ENCODE data around the gene SH2B3.

The SH2B3 gene

DNA sequence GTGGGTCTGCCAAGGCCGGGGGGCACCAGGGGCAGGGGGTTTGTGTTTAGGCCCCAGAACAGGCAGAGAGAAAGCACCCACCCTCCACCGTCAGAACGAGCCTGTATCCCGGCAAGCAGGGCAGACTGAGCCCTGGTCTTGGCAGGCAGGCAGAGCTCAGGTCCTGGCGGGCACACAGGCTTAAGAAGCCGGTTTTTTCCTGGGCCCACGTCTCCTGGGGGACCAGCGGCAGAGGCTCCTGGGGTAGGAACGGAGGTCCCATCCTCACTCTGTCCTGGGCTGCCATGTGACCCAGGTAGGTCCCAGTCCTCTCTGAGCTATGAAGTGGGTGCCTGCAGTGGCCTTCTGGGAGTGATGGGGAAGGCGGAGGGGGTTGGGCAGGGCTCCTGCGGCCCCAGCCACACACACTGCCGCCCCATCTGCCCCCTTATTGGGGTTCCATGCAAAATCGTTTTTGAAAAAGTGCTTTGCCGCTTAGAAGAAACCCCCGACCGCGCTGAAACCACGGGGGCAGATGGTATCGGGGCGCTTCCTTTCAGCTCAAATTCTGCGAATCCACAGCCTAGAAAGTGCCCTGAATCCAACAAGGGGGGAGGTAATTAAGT lies 24.2 kb downstream of the SH2B3 start:
- peak; percentile 64 for DNase-seq

DNA sequence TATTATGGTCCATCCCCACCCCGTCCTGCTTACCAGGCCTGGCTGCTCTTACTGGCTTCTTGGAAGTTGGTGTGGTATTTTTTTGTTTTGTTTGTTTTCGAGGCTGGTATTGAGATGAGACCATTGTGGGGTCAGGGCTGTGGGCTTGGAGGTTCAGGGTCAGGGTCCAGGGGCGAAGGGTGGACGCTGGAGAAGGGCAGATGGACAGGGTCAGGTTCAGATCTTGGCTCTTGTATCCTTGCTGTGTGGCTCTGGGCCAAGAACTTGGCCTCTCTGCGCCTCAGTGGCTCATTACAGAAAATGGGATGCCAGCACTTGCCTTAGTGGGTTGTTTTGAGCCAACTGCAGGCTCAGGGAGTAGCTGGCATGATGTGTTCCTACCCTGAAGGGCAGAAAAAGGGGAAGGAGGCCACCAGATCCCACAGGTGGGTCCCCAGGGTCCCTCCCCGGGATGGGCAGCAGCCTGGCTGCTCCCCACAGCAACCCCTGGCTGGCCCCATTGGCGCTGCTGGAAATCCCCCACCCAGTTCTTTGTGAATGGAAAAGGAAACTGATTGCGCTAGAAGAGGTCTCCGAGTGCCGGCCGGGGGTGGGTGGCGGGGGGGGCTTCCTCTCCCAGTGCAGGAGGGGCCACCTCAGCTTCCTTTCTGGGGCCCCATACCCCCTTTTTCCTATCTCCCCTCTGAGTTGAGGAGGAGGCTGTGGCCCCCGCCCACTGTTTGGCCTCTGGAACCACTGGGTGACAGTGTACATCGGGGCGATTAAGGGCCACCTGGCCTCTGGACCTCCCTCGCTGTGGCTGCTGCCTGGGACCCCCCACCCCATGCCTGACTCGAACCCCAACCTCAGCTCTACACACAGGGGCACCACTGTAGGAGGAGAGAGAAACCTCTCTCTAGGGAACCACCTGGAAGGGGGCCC lies 25.0 kb downstream of the SH2B3 start:
- peak; percentile 64 for DNase-seq

- no peak for DNase-seq
These were observed 26.0 kb downstream of the SH2B3 start for GRCh38 chr12:111431772-111432171.

GRCh38 chr12:111434049-111434448 lies 28.3 kb downstream of the SH2B3 start:
- DNase-seq: no peak

- peak; percentile 86 for DNase-seq
These were observed 29.1 kb downstream of the SH2B3 start for GRCh38 chr12:111434680-111435338.

- no peak for DNase-seq
These were observed 30.0 kb downstream of the SH2B3 start for GRCh38 chr12:111435661-111436201.

DNA sequence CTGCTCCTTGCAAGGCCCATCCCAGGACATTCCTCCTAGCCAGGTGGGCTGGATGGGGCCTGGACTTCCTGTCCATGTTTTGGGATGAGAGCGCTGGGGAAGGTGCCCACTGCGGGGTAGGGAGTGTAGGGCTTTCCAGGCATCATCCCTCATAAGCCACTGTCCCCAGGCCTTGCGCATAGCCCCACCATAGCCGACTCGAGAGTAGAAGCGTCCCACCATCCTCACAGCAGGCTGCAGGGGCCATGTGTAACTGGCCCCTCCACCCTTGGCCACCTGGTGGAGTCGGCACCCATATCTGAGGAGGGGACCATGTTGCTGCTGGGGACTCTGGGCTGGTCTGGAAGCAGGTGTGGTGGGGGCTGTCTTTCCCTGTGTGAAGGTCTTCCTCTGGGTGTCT lies 30.5 kb downstream of the SH2B3 start:
- no peak for DNase-seq

- no peak for DNase-seq
These were observed 31.1 kb downstream of the SH2B3 start for GRCh38 chr12:111436811-111437210.

DNA sequence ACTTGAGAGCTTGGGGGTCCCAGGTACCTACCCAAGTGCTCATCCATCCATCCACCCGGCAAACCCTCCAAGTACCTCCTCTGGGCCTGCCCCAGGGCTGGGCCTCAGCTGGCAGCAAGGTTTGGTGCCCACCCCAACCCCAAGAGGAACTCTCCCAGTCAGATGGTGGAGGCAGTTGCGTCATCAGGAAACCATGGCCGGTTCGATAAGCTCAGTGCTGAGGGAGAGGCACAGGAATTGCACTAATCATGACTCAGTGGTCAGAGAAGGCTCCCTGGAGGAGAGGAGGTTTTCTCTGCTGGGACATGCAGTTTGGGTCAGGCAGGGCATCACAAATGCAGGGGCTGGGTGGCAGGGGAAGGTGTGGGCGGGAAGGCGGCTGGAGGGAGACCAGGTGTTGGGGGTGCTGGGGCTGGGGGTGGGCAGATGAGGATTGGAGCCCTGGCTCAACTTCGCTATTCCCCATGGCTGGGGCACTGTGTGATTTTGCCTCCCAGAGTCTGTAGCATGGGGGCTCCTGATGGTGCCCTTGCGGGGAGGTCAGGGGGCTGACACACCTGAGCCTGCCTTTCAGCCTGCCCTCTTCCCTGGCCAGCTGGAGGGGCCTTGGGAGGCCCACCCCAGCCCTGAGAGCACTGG lies 32.2 kb downstream of the SH2B3 start:
- no peak for DNase-seq

DNA sequence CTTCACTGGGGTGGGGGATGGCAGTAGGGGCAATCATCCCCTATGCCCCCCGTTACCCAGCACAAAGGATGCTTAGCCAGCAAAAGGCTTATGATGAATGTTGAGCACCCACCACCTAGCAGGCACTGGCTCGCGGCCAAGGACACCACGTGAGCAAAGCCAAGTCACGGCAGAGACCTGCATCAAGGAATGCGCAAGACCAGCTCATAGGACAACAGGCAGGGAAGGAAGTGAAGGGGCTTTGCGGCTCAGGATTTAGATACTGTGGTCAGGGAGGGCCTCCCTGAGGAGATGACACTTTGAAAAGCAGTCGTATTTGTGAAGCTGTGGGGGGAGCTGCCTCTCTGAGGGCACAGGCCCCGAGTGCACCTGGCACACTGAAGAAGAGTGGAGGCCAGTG lies 32.8 kb downstream of the SH2B3 start:
- DNase-seq: peak; percentile 78

DNA sequence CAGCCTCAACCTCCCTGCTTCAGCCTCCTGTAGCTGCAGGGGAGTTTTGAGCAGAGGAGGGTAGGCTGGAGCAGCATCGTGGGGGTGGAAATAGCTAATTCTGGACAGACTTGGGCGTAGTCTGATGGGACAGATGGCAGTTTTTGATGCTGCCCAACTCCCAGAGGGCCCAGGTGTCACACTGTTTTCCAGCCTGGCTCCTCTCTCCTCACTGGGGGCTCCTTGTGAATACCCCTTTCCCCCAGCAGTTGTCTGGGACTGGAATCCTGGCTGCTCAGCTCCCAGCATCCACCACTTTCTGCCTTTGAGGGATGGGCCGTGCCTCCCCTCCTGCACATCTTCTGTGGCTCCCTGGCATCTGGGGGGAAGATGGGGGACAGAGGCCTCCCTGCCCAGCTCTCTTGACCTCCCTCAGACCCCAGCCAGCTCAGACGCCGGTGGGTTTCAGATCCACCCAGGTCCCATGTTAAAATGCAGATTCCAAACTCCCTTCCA lies 34.0 kb downstream of the SH2B3 start:
- DNase-seq: no peak

DNA sequence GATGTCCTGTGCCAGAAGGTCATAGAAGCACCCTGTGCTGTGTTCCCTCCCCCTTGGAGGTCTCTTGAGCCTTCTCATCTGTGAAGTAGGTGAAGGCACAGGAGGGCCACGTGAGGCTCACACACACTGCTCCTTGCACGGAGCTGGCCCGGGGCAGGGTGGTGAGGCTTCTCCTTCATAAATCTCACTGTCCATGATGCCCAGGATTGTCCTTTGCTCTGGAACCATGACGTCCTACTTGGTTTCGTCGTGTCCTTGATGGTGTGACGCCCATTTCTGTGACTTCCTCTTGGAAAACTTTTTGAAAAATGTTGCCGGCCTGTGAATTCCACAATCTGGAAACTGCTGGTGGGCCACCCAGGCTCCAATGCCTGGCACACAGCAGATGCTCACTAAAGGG lies 34.4 kb downstream of the SH2B3 start:
- peak; percentile 9 for DNase-seq

DNA sequence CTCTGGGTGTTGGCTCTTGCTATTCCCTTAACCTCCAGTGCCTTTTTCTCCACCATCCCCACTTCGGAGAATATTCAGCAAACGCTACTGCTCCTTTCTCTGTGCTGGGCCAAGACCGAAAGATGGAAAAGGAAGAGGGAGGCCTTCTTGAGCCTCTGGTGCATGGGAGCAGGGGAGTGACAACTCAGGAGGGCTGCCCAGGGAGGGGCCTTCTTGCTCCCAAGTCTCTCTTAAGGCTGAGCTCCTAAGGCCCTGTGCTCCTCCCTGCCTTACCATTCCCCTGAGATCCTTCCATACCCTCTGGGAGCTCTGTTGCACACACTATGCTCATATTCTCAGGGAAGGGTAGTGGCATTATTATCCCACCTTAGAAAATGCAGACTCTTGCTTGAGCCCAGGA lies 34.9 kb downstream of the SH2B3 start:
- peak; percentile 7 for DNase-seq

GRCh38 chr12:111441107-111441928 lies 35.6 kb downstream of the SH2B3 start:
- peak; percentile 4 for DNase-seq

DNA sequence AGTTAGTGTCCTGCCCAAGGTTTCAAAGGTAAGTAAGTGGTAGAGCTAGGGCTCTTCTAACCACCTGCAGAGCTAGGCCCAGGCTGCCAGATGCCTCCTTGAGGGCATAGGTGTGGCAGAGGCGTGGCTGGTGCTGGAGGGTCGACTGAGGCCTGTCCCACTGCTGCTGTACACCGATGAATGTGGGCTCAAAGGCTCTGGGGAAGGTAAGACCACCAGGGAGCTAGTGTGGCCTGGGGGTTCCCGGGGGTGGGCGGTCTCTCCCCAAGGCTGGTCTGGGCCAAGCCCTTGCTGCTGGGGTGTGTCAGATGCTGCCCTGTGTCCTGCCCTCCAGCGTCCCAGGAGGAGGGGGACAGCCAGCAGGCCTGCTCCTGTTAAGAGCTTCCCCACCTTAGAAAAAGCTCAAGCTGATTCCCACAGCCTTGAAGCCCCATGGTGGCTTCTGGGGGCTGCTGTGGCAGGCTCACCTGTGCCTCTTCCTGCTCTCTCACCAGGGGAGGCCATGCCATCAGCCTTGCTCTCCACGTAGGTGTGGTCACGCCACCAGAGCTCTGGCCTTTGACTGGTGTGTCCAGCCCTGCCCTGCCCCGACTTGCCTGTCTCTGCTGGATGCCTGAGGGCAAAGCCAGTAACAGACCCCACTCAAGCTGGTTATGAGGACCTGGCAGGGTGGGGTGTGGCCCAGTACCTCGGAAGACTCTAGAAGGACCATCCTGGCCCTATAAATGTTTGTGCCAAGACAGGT lies 36.8 kb downstream of the SH2B3 start:
- DNase-seq: peak; percentile 14

DNA sequence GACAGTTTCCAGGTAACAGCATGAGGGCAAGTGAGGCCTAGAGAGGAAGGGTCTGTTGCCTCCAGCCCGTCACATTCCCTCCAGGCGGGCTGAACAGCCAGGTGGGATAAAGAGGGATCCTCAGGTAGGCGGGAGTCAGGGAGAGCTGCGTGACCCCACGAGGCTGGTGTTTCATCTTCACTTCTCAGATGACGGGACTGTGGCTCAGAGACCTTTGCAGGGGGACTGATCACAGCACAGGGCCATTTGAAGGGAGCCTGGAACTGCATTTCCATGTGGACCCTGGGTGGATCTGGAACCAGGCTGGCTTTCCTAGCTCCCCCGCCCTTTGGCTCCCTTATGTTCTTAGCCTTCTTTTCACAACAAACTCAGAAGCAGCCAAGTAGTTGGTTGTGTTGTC lies 37.4 kb downstream of the SH2B3 start:
- peak; percentile 15 for DNase-seq

DNA sequence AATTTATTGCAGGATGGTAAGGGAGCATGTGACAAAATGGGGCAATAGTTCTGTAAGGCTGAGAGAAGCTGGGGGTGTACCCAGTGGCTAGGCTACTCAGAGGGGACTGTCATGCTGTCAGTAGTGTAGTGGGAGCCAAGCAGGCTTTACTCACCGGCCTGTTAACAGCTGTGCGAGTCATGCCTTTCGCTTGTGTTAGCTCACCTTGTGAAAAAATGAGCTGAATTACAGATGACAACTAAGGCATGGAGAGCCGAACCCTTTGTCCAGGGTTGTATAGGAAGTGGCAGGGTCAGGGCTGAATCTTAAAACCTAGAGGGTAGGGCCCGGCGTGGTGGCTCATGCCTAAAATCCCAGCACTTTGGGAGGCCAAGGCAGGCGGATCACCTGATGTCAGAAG lies 37.9 kb downstream of the SH2B3 start:
- peak; percentile 37 for DNase-seq

- DNase-seq: no peak
These were observed 38.7 kb downstream of the SH2B3 start for GRCh38 chr12:111444314-111444924.

DNA sequence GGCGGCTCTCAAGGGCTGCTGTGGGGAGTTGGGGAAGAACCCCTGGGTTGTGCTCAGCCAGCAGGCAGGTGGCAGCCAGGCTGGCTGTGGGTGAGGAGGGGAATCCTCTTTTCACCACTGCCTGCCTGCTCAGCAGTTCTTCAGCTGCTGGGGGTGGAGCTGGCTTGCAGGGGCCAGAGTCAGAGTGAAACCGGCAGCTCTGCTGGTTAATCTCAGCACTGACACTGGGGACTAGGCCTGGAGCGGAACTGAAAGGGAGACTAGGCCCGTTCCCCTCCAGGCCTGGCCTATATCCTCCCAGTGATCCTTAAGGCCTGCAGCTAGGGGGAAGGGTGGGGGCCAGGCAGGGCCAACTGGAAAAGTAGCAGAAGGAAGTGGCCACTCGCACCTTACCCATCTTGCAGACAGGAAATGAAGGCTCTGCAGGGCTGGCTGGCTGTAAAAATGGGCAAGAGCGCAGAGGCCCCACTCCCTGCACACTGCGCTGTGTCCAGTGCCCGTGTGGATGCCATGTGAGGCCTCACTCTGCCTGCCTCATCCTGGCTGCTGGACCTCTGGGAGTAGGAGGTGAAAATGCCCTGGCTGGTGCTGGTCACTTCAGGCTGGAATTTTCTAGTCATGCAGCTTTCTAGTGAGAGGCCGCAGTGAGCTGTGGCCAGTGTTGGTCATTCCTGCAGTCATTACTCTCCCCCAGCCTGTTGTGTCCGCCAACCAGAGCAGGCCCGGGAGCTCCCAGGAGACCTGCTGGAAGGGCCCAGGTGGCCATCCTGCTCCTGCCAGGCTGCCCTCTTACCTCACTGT lies 39.4 kb downstream of the SH2B3 start:
- peak; percentile 68 for DNase-seq
